ENCODE data around the gene CCDC68. TPM values are rescaled to one million over a fixed set of nuclear protein-coding genes. Genes with fewer than 3 reads are reported as not detected.

The CCDC68 gene
- total RNA-seq, 5 donors from 2014 or later (not counting 1 experiment from before 2014, with no cell fraction given) = 0.13 TPM; not detected in 4

GRCh38 chr18:54956506-54956905 is 2.8 kb downstream of the CCDC68 start:
- H3K27ac ChIP-seq (ENCODE audit: low read length) = no peak overlapping the region
- no peak for DNase-seq
- H3K27me3 ChIP-seq (replicated peaks in 1 of 2; ENCODE audit: control insufficient read depth in 2 of 2, extremely low read depth in 1 of 2, insufficient read depth in 2 of 2, low read length in 1 of 2) = peaks cover 7 to 17% of the 10 kb centered on the region in 2 experiments
- 100% methylated on average over 1 of the region's 3 CpGs for WGBS (ENCODE audit: insufficient coverage)
- no peaks in the 10 kb centered on the region for H3K4me1 ChIP-seq (ENCODE audit: control insufficient read depth in 1 of 2, extremely low read depth in 1 of 2, insufficient read depth in 2 of 2, low read length in 2 of 2)
- no peak for ATAC-seq (replicated peaks in 1 of 4)
- Mint-ChIP-seq H3K27me3 (peaks cover 31 to 37% of the 10 kb centered on the region in 2 donors), H3K4me3 (no peak overlapping the region), H3K9me3 (no peaks in the 10 kb centered on the region), H3K27ac (no peak overlapping the region), H3K4me1 (peaks cover 0 to 6% (median 4%) of the 10 kb centered on the region in 3 donors), H3K36me3 (no peaks in the 10 kb centered on the region)
- no peaks in the 10 kb centered on the region for H3K36me3 ChIP-seq (ENCODE audit: control insufficient read depth in 2 of 2, extremely low read depth in 1 of 2, insufficient read depth in 1 of 2, low read length in 1 of 2)
- ChIA-PET CTCF (no interaction called here), POLR2A (interaction anchor here in 1 of 2 donors (0.6 kb wide), 1 partner anchor 10 kb away, joined by 7 read pairs; no protein-coding TSS in a partner anchor)
- no peaks in the 10 kb centered on the region for H3K9me3 ChIP-seq
- no peak overlapping the region for H3K4me3 ChIP-seq (ENCODE audit: control insufficient read depth in 1 of 2, extremely low read depth in 1 of 2, low read length in 1 of 2)

- Mint-ChIP-seq H3K9me3 (no peaks in the 10 kb centered on the region), H3K36me3 (no peaks in the 10 kb centered on the region), H3K4me1 (peaks cover 2 to 5% (median 2%) of the 10 kb centered on the region in 3 donors), H3K4me3 (no peak overlapping the region), H3K27me3 (peaks cover 13% of the 10 kb centered on the region in 2 donors), H3K27ac (no peak overlapping the region)
- no peaks in the 10 kb centered on the region for H3K27me3 ChIP-seq (replicated peaks in 1 of 2; ENCODE audit: control insufficient read depth in 2 of 2, extremely low read depth in 1 of 2, insufficient read depth in 2 of 2, low read length in 1 of 2)
- no peak for ATAC-seq (replicated peaks in 1 of 4)
- no peak for DNase-seq
- H3K36me3 ChIP-seq (ENCODE audit: control insufficient read depth in 2 of 2, extremely low read depth in 1 of 2, insufficient read depth in 1 of 2, low read length in 1 of 2) = no peaks in the 10 kb centered on the region
- CTCF ChIA-PET = interaction anchor here in 1 of 2 donors (0.6 kb wide), 2 partner anchors 37 to 47 kb away, joined by 4 to 11 read pairs; no protein-coding TSS in a partner anchor
- H3K9me3 ChIP-seq = no peaks in the 10 kb centered on the region
- H3K4me3 ChIP-seq (ENCODE audit: control insufficient read depth in 1 of 2, extremely low read depth in 1 of 2, low read length in 1 of 2) = no peak overlapping the region
- no peaks in the 10 kb centered on the region for H3K4me1 ChIP-seq (ENCODE audit: control insufficient read depth in 1 of 2, extremely low read depth in 1 of 2, insufficient read depth in 2 of 2, low read length in 2 of 2)
- POLR2A ChIA-PET = no interaction called here
- no peak overlapping the region for H3K27ac ChIP-seq (ENCODE audit: low read length)
Observed at GRCh38 chr18:54952026-54952425, 7.2 kb downstream of the CCDC68 start.

GRCh38 chr18:54950221-54950620 is 9.0 kb downstream of the CCDC68 start:
- Mint-ChIP-seq H3K4me1 (peaks cover 19 to 22% (median 20%) of the 10 kb centered on the region in 3 donors), H3K27ac (no peak overlapping the region), H3K4me3 (no peak overlapping the region), H3K36me3 (no peaks in the 10 kb centered on the region), H3K27me3 (peaks cover 8 to 9% of the 10 kb centered on the region in 2 donors), H3K9me3 (no peaks in the 10 kb centered on the region)
- ChIA-PET POLR2A (no interaction called here), CTCF (interaction anchor here in 1 of 2 donors (1.0 to 1.4 kb wide), 3 partner anchors 385 to 558 kb away, joined by 3 to 5 read pairs (median 4); no protein-coding TSS in a partner anchor)
- peak in 2 of 4 experiments; percentile 48 to 53 for ATAC-seq (replicated peaks in 1 of 4)
- Histone ChIP-seq H3K27ac (ENCODE audit: low read length) (no peak overlapping the region), H3K4me3 (ENCODE audit: control insufficient read depth in 1 of 2, extremely low read depth in 1 of 2, low read length in 1 of 2) (no peak overlapping the region), H3K36me3 (ENCODE audit: control insufficient read depth in 2 of 2, extremely low read depth in 1 of 2, insufficient read depth in 1 of 2, low read length in 1 of 2) (no peaks in the 10 kb centered on the region), H3K27me3 (replicated peaks in 1 of 2; ENCODE audit: control insufficient read depth in 2 of 2, extremely low read depth in 1 of 2, insufficient read depth in 2 of 2, low read length in 1 of 2) (no peaks in the 10 kb centered on the region), H3K4me1 (ENCODE audit: control insufficient read depth in 1 of 2, extremely low read depth in 1 of 2, insufficient read depth in 2 of 2, low read length in 2 of 2) (peaks cover 3 to 7% of the 10 kb centered on the region in 2 experiments), H3K9me3 (no peaks in the 10 kb centered on the region)
- WGBS (ENCODE audit: insufficient coverage) = 60% methylated on average over 2 of the region's 7 CpGs
- peak in 2 of 35 experiments; percentile 13 to 50 for DNase-seq

GRCh38 chr18:54949588-54949987 is 9.7 kb downstream of the CCDC68 start:
- Histone ChIP-seq H3K27ac (ENCODE audit: low read length) (no peak overlapping the region), H3K4me3 (ENCODE audit: control insufficient read depth in 1 of 2, extremely low read depth in 1 of 2, low read length in 1 of 2) (no peak overlapping the region), H3K36me3 (ENCODE audit: control insufficient read depth in 2 of 2, extremely low read depth in 1 of 2, insufficient read depth in 1 of 2, low read length in 1 of 2) (no peaks in the 10 kb centered on the region), H3K4me1 (ENCODE audit: control insufficient read depth in 1 of 2, extremely low read depth in 1 of 2, insufficient read depth in 2 of 2, low read length in 2 of 2) (peaks cover 3 to 7% of the 10 kb centered on the region in 2 experiments), H3K9me3 (no peaks in the 10 kb centered on the region), H3K27me3 (replicated peaks in 1 of 2; ENCODE audit: control insufficient read depth in 2 of 2, extremely low read depth in 1 of 2, insufficient read depth in 2 of 2, low read length in 1 of 2) (no peaks in the 10 kb centered on the region)
- 84% methylated on average over 3 of the region's 3 CpGs for WGBS (ENCODE audit: insufficient coverage)
- ChIA-PET POLR2A (no interaction called here), CTCF (interaction anchor here in 1 of 2 donors (1.0 to 1.4 kb wide), 3 partner anchors 384 to 557 kb away, joined by 3 to 5 read pairs (median 4); no protein-coding TSS in a partner anchor)
- Mint-ChIP-seq H3K36me3 (no peaks in the 10 kb centered on the region), H3K27me3 (peaks cover 5 to 8% of the 10 kb centered on the region in 2 donors), H3K4me3 (no peak overlapping the region), H3K27ac (no peak overlapping the region), H3K4me1 (peaks cover 19 to 25% (median 21%) of the 10 kb centered on the region in 3 donors), H3K9me3 (no peaks in the 10 kb centered on the region)
- ATAC-seq (replicated peaks in 1 of 4) = no peak
- no peak for DNase-seq

- ChIA-PET CTCF (no interaction called here), POLR2A (no interaction called here)
- Mint-ChIP-seq H3K27me3 (peaks cover 2 to 4% of the 10 kb centered on the region in 2 donors), H3K9me3 (no peaks in the 10 kb centered on the region), H3K4me1 (peaks cover 19 to 25% (median 21%) of the 10 kb centered on the region in 3 donors), H3K36me3 (no peaks in the 10 kb centered on the region), H3K27ac (no peak overlapping the region), H3K4me3 (no peak overlapping the region)
- no peaks in the 10 kb centered on the region for H3K9me3 ChIP-seq
- no peaks in the 10 kb centered on the region for H3K27me3 ChIP-seq (replicated peaks in 1 of 2; ENCODE audit: control insufficient read depth in 2 of 2, extremely low read depth in 1 of 2, insufficient read depth in 2 of 2, low read length in 1 of 2)
- no peak overlapping the region for H3K4me3 ChIP-seq (ENCODE audit: control insufficient read depth in 1 of 2, extremely low read depth in 1 of 2, low read length in 1 of 2)
- no peaks in the 10 kb centered on the region for H3K36me3 ChIP-seq (ENCODE audit: control insufficient read depth in 2 of 2, extremely low read depth in 1 of 2, insufficient read depth in 1 of 2, low read length in 1 of 2)
- DNase-seq (no peak), ATAC-seq (replicated peaks in 1 of 4) (peak in 1 of 4 experiments; percentile 16)
- H3K27ac ChIP-seq (ENCODE audit: low read length) = no peak overlapping the region
- peaks cover 3 to 7% of the 10 kb centered on the region in 2 experiments for H3K4me1 ChIP-seq (ENCODE audit: control insufficient read depth in 1 of 2, extremely low read depth in 1 of 2, insufficient read depth in 2 of 2, low read length in 2 of 2)
- 89% methylated on average over 3 of the region's 4 CpGs for WGBS (ENCODE audit: insufficient coverage)
Observed at GRCh38 chr18:54948350-54948837, 10.9 kb downstream of the CCDC68 start.

GRCh38 chr18:54947091-54947490 is 12.2 kb downstream of the CCDC68 start:
- peak overlapping the region in 2 of 3 donors; percentile 81 to 82 for H3K4me3 Mint-ChIP-seq
- peak overlapping the region in 1 of 2 donors; percentile 99 for H3K27ac Mint-ChIP-seq
- peak in 1 of 4 experiments; percentile 35 for ATAC-seq (replicated peaks in 1 of 4)
- no peaks in the 10 kb centered on the region for H3K9me3 Mint-ChIP-seq
- H3K4me1 Mint-ChIP-seq = peaks cover 19 to 25% (median 21%) of the 10 kb centered on the region in 3 donors
- H3K36me3 Mint-ChIP-seq = no peaks in the 10 kb centered on the region
- no CpG with 5 or more reads among the region's 1 CpG for WGBS (ENCODE audit: insufficient coverage)
- ChIA-PET CTCF (no interaction called here), POLR2A (interaction anchor here in 1 of 2 donors (0.8 kb wide), 1 partner anchor 10 kb away, joined by 3 read pairs; no protein-coding TSS in a partner anchor)
- DNase-seq = peak in 5 of 35 experiments; percentile 1 to 28 (median 6)
- Histone ChIP-seq H3K27ac (ENCODE audit: low read length) (no peak overlapping the region), H3K4me3 (ENCODE audit: control insufficient read depth in 1 of 2, extremely low read depth in 1 of 2, low read length in 1 of 2) (no peak overlapping the region), H3K9me3 (no peaks in the 10 kb centered on the region), H3K36me3 (ENCODE audit: control insufficient read depth in 2 of 2, extremely low read depth in 1 of 2, insufficient read depth in 1 of 2, low read length in 1 of 2) (no peaks in the 10 kb centered on the region), H3K27me3 (replicated peaks in 1 of 2; ENCODE audit: control insufficient read depth in 2 of 2, extremely low read depth in 1 of 2, insufficient read depth in 2 of 2, low read length in 1 of 2) (no peaks in the 10 kb centered on the region), H3K4me1 (ENCODE audit: control insufficient read depth in 1 of 2, extremely low read depth in 1 of 2, insufficient read depth in 2 of 2, low read length in 2 of 2) (peaks cover 3 to 7% of the 10 kb centered on the region in 2 experiments)
- peaks cover 2 to 4% of the 10 kb centered on the region in 2 donors for H3K27me3 Mint-ChIP-seq
